H1 (cell line): ENCODE results near the gene MYD88. TPM values are rescaled to one million over a fixed set of nuclear protein-coding genes. Genes with fewer than 3 reads are reported as not detected.

Experiments used
- BCL11A ChIP-seq, 2 experiments: IDR thresholded peaks; one replicate each; pipeline ENCODE4 v1.6.1; 2011; ENCODE audit warnings: low read depth in 2 of 2, low read length in 2 of 2, mild to moderate bottlenecking in 2 of 2
- RXRA ChIP-seq: IDR thresholded peaks from 2 replicates; pipeline ENCODE4 v1.6.1; 2011; ENCODE audit warnings: low read depth, mild to moderate bottlenecking, low read length, moderate library complexity; ENCODE audit not compliant: insufficient read depth
- SP2 ChIP-seq: IDR thresholded peaks from 2 replicates; pipeline ENCODE4 v1.6.1; 2012; ENCODE audit warnings: mild to moderate bottlenecking, low read length, inconsistent platforms
- TCF12 ChIP-seq: IDR thresholded peaks from 2 replicates; pipeline ENCODE4 v1.6.1; 2011; ENCODE audit warnings: low read depth, mild to moderate bottlenecking, low read length
- polyA plus RNA-seq, 7 experiments: library from polyadenylated mRNA; depleted of rRNA in 3 of 7; stranded (reverse) in 5 of 7; unstranded in 2 of 7; fragments of >200 nt in 5 of 7; fragments of 200-250 nt in 2 of 7; gene quantifications; 1 replicate in 5 of 7; 2 replicates in 1 of 7; 4 replicates in 1 of 7; pipeline versions ENCODE4 v1.2.1 to v1.2.3, GENCODE V29; 2011 to 2013; ENCODE audit warnings: missing spikeins in 2 of 7, mixed read lengths in 2 of 7
- total RNA-seq: library from RNA; stranded (reverse); fragmentation: NEBNext Ultra II Directional; extraction: Animal tissue kit (Norgen Biotek cat#: 25700); gene quantifications from 2 replicates; pipeline ENCODE4 v1.2.1, GENCODE V29; 2021

Gene MYD88
- total and polyA plus RNA-seq, 2 of the 8 experiments (the other 6 are each of a cell fraction or from before 2014, with no cell fraction given), result 22.1 to 22.5 TPM

- TF ChIP-seq BCL11A (IDR thresholded peaks at IDR 0.05; ENCODE audit: low read depth in 2 of 2, low read length in 2 of 2) (no peak), TCF12 (no peak), SP2 (no peak), RXRA (no peak)
These were observed 29.9 kb downstream of the MYD88 start (continued) for GRCh38 chr3:38168151-38169026.
